Pulmonary artery endothelial cell (primary cell): Measurements from ENCODE around the gene ZFP1. TPM values are rescaled to one million over a fixed set of nuclear protein-coding genes. Genes with fewer than 3 reads are reported as not detected.
"Not testable (repeated sequence)": the region's sequence is repeated elsewhere in the genome, so short reads cannot be mapped to it uniquely, and the experiment has no call there.

ENCODE experiments used
- DNase-seq: peaks from one replicate; pipeline ENCODE4 v3.0.0-alpha.2; 2011; ENCODE audit warnings: low read depth, low spot score
- total RNA-seq: library from RNA; depleted of rRNA; stranded (reverse); fragments of >200 nt; gene quantifications from 2 replicates; pipeline ENCODE4 v1.2.3, GENCODE V29; 2014

ZFP1 gene
- total RNA-seq, 1 donor from 2014 or later = 10.7 TPM

GRCh38 chr16:75203096-75203495, 54.8 kb downstream of the ZFP1 start:
- DNase-seq = no peak

GRCh38 chr16:75203667-75204409, 55.5 kb downstream of the ZFP1 start:
- no peak for DNase-seq

- no peak for DNase-seq
Measured at GRCh38 chr16:75204410-75204758, 56.1 kb downstream of the ZFP1 start.

- not testable (repeated sequence) for DNase-seq
Measured at GRCh38 chr16:75204905-75205304, 56.6 kb downstream of the ZFP1 start.

GRCh38 chr16:75205438-75205837, 57.1 kb downstream of the ZFP1 start:
- DNase-seq = not testable (repeated sequence)

- DNase-seq = not testable (repeated sequence)
Measured at GRCh38 chr16:75205961-75206748, 57.8 kb downstream of the ZFP1 start.

GRCh38 chr16:75206749-75207451, 58.6 kb downstream of the ZFP1 start, which contains the start of gene CTRB2:
Gene CTRB2 (minus strand): TSS chr16:75207161. CDS start chr16:75207141, 20 bp downstream.
- no peak for DNase-seq

GRCh38 chr16:75207831-75208230, 59.5 kb downstream of the ZFP1 start:
- DNase-seq = no peak

GRCh38 chr16:75208242-75208825, 60.0 kb downstream of the ZFP1 start:
- DNase-seq = no peak

GRCh38 chr16:75208861-75209505, 60.7 kb downstream of the ZFP1 start:
- no peak for DNase-seq

GRCh38 chr16:75209514-75209913, 61.2 kb downstream of the ZFP1 start:
- not testable (repeated sequence) for DNase-seq

- no peak for DNase-seq
Measured at GRCh38 chr16:75209944-75210343, 61.6 kb downstream of the ZFP1 start.

- not testable (repeated sequence) for DNase-seq
Measured at GRCh38 chr16:75211286-75211685, 63.0 kb downstream of the ZFP1 start.

GRCh38 chr16:75216127-75216526, 67.8 kb downstream of the ZFP1 start:
- DNase-seq = no peak

- no peak for DNase-seq
Measured at GRCh38 chr16:75216576-75216975, 68.3 kb downstream of the ZFP1 start.

- no peak for DNase-seq
Measured at GRCh38 chr16:75217389-75217851, 69.1 kb downstream of the ZFP1 start.

GRCh38 chr16:75218256-75219076, 70.1 kb downstream of the ZFP1 start, which contains the start of gene CTRB1:
Gene CTRB1 (plus strand): TSS chr16:75218988. CDS start chr16:75219008, 20 bp downstream.
- no peak for DNase-seq

- DNase-seq = no peak
Measured at GRCh38 chr16:75219088-75219487, 70.8 kb downstream of the ZFP1 start.

GRCh38 chr16:75219838-75220237, 71.5 kb downstream of the ZFP1 start:
- no peak for DNase-seq
